Measurements from ENCODE around the gene CLASP1. TPM values are rescaled to one million over a fixed set of nuclear protein-coding genes. Genes with fewer than 3 reads are reported as not detected.
A peak's percentile ranks its signal among the peaks of the same experiment; 100 is the strongest.
"Not testable (repeated sequence)": the region's sequence is repeated elsewhere in the genome, so short reads cannot be mapped to it uniquely, and the experiment has no call there.

The CLASP1 gene
- total RNA-seq, 2 donors from 2014 or later, result 46.0 to 48.2 TPM

GRCh38 chr2:121298476-121298875, 350.8 kb downstream of the CLASP1 start:
- intact Hi-C loops (cut with DNase I), result loop anchor here in 1 of 2 donors (10.0 kb wide), 1 partner anchor 204 kb away; no protein-coding TSS in a partner anchor
- DNase-seq (no peak), ATAC-seq (no peak)

- intact Hi-C loops (cut with DNase I), result loop anchor here in 1 of 2 donors (10.0 kb wide), 1 partner anchor 203 kb away; no protein-coding TSS in a partner anchor
- ATAC-seq, DNase-seq: not testable (repeated sequence)
Measured at GRCh38 chr2:121297866-121298265, 351.4 kb downstream of the CLASP1 start.

- intact Hi-C loops (cut with DNase I), result loop anchor here in 1 of 2 donors (10.0 kb wide), 1 partner anchor 203 kb away; no protein-coding TSS in a partner anchor
- peak in 1 of 2 donors; percentile 60 for ATAC-seq
- no peak for DNase-seq
Measured at GRCh38 chr2:121297217-121297830, 351.9 kb downstream of the CLASP1 start.

GRCh38 chr2:121295911-121296650, 353.2 kb downstream of the CLASP1 start:
- DNase-seq (no peak), ATAC-seq (no peak)
- intact Hi-C loops (cut with DNase I), result loop anchor here in 1 of 2 donors (10.0 kb wide), 1 partner anchor 201 kb away; no protein-coding TSS in a partner anchor

- no peak for DNase-seq
Measured at GRCh38 chr2:121294881-121295840, 354.1 kb downstream of the CLASP1 start.

GRCh38 chr2:121293450-121294325, 355.6 kb downstream of the CLASP1 start:
- DNase-seq (no peak), ATAC-seq (peak; percentile 77 to 82)
- intact Hi-C loops (cut with DNase I), result loop anchor here in 1 of 2 donors (10.0 kb wide), 1 partner anchor 199 kb away; no protein-coding TSS in a partner anchor

More at GRCh38 chr2:121294881-121295840, 354.1 kb downstream of the CLASP1 start:
- ATAC-seq, result no peak
- intact Hi-C loops (cut with DNase I), result loop anchor here in 1 of 2 donors (10.0 kb wide), 1 partner anchor 200 kb away; no protein-coding TSS in a partner anchor

- DNase-seq, result no peak
- intact Hi-C loops (cut with DNase I), result loop anchor here in 1 of 2 donors (10.0 kb wide), 1 partner anchor 196 kb away; no protein-coding TSS in a partner anchor
- no peak for ATAC-seq
Measured at GRCh38 chr2:121291251-121291580, 358.0 kb downstream of the CLASP1 start.

GRCh38 chr2:121289271-121289670, 360.0 kb downstream of the CLASP1 start:
- no peak for DNase-seq
- no peak for ATAC-seq
- intact Hi-C loops (cut with DNase I), result no loop called here

- no peak for ATAC-seq
- DNase-seq, result no peak
- intact Hi-C loops (cut with DNase I), result no loop called here
Measured at GRCh38 chr2:121288454-121289231, 360.6 kb downstream of the CLASP1 start.

- DNase-seq (no peak), ATAC-seq (no peak)
- intact Hi-C loops (cut with DNase I), result no loop called here
Measured at GRCh38 chr2:121287956-121288355, 361.3 kb downstream of the CLASP1 start.

Other genes starting within 250 kb of the CLASP1 start
- gene RNU4ATAC, start 118.6 kb downstream of the CLASP1 start, total RNA-seq, result 10 to 100 TPM in 1 of 2 donors, not detected in 1; 24.3 TPM
- 10 to 100 TPM; 22.1 to 33.6 TPM for gene NIFK, start 87.4 kb upstream of the CLASP1 start, total RNA-seq
- 10 to 100 TPM; 35.5 to 45.6 TPM for gene TSN, start 106.2 kb upstream of the CLASP1 start, total RNA-seq